ENCODE results near the gene PABPC3.

PABPC3 gene

DNA sequence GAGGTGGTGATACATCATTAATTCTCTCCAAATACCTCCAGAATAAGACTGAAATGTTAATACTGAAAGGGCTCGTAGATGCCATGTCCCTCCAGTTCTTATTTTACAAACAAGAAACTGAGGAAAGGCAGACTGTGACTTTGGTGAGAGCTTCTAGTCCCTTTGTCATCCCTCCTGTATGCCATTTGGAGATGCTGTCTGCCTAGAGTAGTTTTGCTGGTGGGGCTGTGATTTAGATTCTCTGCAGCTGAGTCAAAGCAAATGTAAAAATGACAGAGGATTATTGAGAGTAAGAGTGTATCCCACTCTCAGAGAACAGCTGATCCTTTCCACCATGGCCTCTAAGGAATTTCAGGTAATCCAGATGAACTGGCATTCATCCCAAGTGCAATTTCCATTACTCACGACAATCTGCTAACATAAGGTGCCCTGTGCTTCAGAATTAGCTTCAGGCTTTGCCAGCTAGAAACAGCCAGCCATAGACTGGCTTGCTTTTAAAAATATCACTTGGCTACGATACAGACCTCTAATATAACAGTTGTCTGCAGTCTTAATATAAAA lies 16.8 kb downstream of the PABPC3 start:
- DNase-seq = no peak

DNA sequence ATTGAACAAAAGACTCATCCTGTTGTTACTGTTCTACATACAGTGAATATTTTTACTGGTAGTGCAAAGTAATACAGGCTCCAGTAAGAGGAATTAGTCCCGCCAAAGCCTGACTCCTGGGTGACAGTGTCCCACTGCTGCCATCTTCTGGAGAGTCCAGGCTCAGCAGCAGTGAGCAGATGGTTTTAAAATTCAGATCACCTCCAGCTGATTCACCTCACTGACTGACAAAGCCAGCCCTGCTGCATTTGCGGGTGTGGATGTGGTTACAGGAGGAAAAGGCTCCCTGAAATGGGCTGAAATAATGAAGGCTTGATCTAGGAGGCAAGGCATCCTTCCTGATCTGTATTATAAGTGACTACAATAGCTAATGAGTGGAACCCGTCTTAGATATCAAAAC lies 18.3 kb downstream of the PABPC3 start:
- peak; percentile 67 for DNase-seq

DNA sequence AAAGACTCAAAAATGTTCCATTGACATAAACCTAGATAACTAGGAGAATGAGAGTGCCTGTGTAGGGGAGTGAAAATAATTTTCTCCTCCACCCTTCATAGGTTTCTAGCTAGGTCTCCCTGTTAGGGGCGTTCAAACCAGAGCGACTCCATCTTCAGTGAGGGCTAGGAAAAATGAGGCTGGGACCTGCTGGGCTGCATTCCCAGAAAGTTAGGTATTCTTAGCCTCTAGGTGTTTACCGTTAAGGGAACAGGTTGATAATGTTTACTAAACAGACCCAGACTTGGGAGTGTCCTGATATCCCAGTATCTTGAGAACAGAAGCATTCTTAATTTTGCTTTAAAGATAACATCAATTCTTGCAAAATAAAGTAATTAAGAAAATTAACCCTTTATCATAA lies 20.1 kb downstream of the PABPC3 start:
- DNase-seq = no peak

DNA sequence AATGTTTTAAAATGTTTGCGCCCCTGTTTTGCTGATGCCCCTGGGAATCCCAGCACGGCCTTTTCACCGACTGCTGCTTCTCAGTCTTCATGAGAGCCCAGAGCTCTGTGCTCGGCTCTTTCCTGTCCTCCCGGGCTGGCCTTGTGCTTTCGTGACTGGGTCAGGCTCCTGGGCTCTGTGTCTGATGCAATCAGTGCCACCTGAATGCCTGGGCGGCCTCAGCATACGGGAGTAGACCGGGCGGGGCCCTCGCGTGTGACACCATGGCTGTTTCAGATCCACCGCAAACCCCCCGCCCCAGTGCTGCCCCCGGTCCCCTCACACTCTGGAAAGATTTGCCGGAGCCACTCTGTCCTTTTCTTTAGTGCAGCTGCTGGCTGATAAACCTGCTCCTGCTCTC lies 21.4 kb downstream of the PABPC3 start:
- DNase-seq = no peak

DNA sequence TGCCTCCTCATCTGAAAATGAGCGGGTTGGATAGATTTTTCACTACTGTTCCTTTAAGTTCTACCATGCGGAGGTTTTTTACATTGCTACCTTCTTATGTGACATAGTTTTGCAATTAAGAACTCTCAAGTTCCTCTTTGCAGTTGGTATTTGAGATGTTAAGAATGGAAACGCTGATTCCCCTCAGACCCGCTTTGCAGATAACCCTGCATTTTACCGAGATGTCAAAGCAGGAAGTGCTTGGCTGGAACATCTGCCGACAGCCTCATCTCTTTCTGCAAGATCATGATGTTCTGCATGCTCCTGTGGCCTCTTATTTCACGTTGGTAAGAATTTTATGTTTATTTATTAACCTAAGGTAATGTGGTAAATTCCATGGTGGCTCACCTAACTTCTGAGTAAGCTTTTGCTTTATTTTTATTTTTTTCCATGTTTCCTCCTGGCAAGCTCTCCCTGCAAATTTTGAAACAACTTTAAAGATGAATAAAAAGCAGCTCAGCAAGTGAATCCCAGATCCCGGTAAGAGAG lies 22.5 kb downstream of the PABPC3 start:
- DNase-seq = no peak

DNA sequence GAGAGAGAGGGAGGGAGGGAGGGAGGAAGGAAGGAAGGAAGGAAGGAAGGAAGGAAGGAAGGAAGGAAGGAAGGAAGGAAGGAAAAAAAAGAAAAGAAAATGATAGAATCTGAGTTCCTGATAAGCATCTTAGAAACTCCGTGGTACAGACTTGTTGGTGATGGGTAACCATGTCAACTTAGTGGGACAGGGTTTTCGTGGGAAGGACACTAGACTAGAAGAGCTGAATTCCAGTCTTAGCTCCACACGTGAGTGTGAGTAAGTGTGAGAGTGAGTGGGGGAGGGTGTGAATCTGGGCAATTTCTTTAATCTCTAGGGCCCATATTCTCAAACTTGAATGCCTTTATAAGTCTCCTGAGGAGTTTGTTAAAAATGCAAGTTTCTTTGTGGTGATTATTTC lies 35.0 kb downstream of the PABPC3 start:
- no peak for DNase-seq

DNA sequence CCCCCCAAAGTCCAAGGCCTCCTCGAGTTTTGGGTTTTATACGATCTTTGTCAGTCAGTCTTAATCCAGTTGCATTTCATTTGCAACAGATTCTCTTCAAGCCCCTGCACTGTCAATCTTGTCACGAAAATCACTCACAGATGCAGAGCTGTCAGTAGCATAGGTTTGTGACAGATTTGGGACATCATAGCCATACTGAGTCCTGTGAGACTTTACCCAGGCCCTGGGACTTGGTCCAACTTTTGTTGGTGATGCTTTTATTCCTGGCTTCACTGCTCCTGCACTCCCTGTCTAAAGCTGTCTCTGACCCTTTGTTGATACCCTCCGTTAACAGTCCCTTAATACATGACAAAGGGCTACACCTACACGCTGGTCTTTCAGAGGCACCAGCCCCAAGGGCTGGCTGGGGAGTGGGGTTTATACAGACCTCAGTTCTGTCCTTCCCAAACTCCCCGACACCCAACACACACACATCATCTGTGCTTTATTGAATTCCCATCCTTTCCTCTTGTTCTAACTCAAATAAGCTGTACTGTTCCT lies 36.0 kb downstream of the PABPC3 start:
- DNase-seq = no peak

DNA sequence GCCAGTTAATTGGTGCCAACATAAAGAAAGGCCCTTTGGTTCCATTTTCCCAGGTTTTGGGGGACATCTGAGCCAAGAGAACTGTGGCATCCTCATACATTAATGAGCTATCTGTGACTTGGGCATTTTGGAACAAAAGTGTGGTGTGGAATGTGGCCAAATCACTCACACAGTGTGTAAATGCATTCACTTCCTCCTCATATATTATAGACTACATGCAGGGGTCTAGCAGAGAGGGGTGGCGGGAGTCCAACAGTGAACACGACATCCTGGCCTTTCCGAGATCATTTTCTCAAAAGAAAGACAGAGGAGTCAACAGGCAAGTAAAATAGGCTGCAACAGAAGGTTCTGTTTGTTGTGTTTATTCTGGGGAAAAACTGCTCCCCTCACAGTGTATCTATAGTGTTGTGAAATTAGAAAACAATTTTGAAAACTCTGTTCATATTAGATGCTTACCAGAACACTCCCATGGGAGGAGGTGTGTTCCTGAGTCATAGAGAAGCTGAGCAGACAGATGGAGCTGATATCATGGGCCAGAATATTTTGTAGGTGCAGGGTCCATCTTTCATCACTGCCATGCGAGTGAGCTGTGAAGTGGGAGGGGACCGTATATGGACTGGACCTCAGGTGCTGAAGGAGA lies 36.9 kb downstream of the PABPC3 start:
- DNase-seq = no peak

DNA sequence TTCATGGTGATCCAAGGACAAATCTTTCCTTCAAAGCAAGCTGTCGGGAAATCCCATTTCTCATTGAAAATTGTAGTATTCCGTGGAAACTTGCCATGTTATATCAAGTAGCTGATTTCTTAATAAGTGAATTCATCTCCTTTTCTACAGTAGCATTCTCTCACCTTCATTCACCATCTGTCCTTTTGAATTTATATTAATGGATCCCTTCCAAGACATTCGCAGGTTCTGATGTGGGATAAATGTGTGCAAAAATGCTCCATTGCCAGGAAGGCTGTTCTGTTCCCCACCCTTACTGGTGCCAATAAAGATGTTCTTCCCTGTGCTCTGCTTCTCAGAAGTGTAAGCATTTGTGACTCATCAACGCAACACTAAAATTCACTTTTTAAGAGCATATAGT lies 40.0 kb downstream of the PABPC3 start:
- DNase-seq = no peak

DNA sequence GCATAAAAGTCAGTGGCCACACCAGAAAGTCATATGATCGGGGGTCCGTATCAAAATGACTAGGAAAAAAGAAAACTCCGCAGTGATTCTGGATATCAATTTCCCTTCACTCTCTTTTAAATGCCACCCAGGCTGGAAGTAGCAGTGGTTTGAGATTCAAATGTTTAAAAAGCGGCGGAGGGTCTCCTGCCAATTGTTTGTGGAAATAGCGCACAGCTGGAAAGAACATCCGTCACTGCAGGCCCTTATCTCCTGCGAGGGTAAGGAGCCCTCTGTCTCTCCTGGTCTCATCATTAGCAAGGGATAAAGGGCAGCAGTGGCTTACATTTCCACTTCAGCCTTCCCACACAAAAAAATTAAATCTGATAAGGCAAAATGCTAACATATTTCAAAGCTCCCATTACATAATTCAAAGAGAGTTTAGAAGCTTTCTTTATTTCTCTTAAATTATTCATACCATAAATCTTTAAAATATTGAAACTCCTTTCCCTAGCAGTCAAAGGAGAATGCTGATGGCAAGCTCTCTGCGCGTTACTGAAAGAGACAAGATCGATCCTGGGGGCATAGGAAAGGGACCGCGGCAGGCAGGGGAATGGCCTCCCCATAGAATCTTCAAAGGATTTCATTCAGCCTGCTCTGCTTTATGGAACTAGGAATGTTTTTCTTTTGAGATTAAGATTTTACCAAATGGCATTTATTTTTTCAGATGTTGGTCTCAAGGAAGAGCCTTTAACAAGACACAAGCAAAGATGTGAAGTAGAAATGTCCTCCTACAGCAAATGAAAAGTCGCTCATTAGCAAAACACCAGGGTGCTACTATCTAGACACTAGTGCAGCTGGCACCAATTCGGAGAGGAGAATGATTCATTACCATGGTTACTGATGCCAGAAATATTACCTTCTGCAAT lies 41.2 kb downstream of the PABPC3 start:
- no peak for DNase-seq

DNA sequence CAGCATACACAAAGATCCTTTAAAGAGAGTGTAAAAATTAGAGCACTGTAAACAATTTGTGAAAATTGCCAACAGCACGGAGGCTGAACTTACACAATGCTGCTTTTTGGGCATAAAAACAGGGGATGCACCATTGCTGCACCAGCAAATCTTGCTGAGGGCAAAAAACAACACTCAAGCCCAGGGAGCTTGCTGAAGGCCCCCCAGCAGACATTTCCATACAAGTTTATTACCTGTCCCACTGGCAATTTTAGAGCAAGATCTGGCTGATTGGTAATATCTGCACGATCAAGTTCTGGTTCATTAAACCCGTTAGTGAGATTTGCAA lies 41.8 kb downstream of the PABPC3 start:
- DNase-seq = no peak

DNA sequence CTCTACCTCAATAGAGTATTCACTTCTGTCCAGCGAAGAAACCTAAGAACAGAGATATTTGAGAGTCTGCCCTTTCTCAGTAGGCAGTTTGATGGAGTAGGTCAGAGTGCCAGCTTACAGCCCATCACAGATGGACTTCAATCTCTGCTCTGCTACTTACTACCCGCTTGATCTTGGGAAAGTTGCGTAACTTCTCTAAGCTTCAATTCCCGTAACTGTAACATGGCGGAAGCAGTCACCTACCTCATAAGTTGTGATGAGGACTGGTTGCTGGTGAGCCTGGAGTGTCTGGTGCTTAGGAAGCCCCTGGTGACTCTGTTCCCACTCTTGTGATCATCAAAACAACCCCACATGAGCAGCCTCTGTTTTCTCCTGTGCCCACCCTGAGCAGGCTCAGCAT lies 45.1 kb downstream of the PABPC3 start:
- no peak for DNase-seq

DNA sequence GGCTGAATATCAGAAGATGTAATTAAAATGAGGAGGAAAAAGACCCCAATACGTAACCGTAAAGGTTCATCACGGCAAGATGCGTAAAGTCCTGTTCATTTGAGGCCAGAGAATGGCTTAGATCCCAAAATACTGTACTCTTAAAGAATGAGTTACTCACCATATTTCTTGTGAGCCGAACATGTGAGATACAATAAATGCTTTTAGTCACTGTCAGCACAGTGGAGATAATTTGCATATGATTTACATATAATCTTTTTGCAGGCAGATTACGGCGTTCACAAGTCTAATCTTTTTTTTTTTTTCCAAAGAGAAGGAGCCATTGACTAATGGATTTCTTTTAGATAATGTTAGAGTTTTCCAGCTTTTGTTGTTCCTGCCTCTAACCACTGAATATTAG lies 47.8 kb downstream of the PABPC3 start:
- DNase-seq = no peak

DNA sequence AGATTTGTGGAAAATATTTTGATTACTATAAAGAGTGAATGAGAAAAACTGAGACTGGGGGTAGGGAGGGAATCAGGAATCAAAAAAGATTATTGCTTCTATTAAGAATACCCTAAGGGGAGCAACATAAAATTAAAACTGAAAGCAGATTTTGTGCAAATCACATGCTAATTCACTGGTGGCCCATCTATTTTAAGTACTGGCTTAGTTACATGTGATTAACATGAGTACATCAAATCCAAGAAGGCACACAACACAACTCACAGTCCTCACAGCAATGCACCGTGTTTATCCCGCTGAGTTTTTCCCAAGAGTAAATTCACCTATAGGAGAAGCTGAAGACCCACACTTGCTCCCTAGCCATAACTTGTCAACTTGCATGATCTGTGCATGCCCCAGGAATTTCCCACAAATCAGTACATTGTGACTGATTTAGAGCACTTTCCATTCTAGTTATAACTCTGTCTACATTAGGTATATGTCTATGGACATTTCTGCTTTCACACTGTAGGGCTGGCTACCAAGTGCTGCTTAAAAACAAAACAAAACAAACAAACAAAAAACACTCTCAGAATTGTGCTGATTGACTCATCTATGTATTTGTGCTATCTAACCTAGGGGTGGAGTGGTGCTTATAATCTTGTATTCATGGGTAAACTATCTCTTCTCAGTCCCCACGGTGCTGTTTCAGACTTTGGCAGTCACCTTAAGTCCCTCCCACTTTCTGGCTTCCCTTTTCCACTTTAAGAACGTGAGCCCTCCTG lies 51.9 kb downstream of the PABPC3 start:
- DNase-seq = no peak

DNA sequence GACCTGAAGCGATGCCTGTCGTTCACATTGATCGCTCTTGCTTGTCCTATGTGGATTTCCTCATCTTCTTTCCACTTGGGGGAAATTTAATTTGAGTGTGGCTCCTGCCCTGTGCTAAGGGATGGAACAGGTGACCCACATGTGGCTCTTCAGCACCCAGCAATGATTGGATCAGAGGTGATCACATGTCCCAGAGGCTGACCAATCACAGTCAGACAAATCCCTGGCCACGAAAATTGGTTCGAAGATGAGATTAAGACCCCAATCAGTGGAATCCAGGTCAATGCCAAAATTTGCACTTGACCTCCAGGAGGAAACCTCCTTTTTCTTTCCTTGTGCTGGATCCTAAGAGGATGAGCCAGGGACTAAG lies 52.5 kb downstream of the PABPC3 start:
- DNase-seq = no peak

All from suppressor macrophage treated with lipopolysaccharide for 4 hours (primary cell).